ENCODE data around the gene PTPRD.
"Not testable (repeated sequence)": the region's sequence is repeated elsewhere in the genome, so short reads cannot be mapped to it uniquely, and the experiment has no call there.

Gene PTPRD

GRCh38 chr9:9949978-9950377 is 662.8 kb downstream of the PTPRD start:
- DNase-seq, result no peak

- no peak for DNase-seq
These were observed 663.4 kb downstream of the PTPRD start for GRCh38 chr9:9949368-9949767.

GRCh38 chr9:9945966-9946365 is 666.8 kb downstream of the PTPRD start:
- no peak for DNase-seq

GRCh38 chr9:9942764-9943424 is 669.9 kb downstream of the PTPRD start:
- peak in 1 of 2 experiments; percentile 68 for DNase-seq

GRCh38 chr9:9938432-9938831 is 674.4 kb downstream of the PTPRD start:
- no peak for DNase-seq

- not testable (repeated sequence) for DNase-seq
These were observed 681.3 kb downstream of the PTPRD start for GRCh38 chr9:9931464-9931863.

- no peak for DNase-seq
These were observed 688.4 kb downstream of the PTPRD start for GRCh38 chr9:9924376-9924775.

- DNase-seq, result no peak
These were observed 691.0 kb downstream of the PTPRD start for GRCh38 chr9:9921805-9922204.

GRCh38 chr9:9920425-9921060 is 692.3 kb downstream of the PTPRD start:
- peak in 1 of 2 experiments; percentile 24 for DNase-seq

- peak; percentile 73 to 78 for DNase-seq
These were observed 693.5 kb downstream of the PTPRD start for GRCh38 chr9:9919174-9919775.

GRCh38 chr9:9917400-9917799 is 695.4 kb downstream of the PTPRD start:
- DNase-seq, result no peak

GRCh38 chr9:9914174-9914573 is 698.6 kb downstream of the PTPRD start:
- DNase-seq, result no peak

GRCh38 chr9:9913276-9913832 is 699.4 kb downstream of the PTPRD start:
- DNase-seq, result no peak

- DNase-seq, result peak in 1 of 2 experiments; percentile 58
These were observed 700.3 kb downstream of the PTPRD start for GRCh38 chr9:9912459-9912858.

- DNase-seq, result no peak
These were observed 707.1 kb downstream of the PTPRD start for GRCh38 chr9:9905736-9906135.

GRCh38 chr9:9904041-9904440 is 708.8 kb downstream of the PTPRD start:
- DNase-seq, result no peak

- DNase-seq, result no peak
These were observed 711.2 kb downstream of the PTPRD start for GRCh38 chr9:9901624-9902023.

GRCh38 chr9:9893837-9894236 is 719.0 kb downstream of the PTPRD start:
- DNase-seq, result no peak

GRCh38 chr9:9892217-9892616 is 720.6 kb downstream of the PTPRD start:
- no peak for DNase-seq

- no peak for DNase-seq
These were observed 731.1 kb downstream of the PTPRD start for GRCh38 chr9:9881692-9882091.

- no peak for DNase-seq
These were observed 738.5 kb downstream of the PTPRD start for GRCh38 chr9:9874270-9874669.

GRCh38 chr9:9862235-9862810 is 750.5 kb downstream of the PTPRD start:
- no peak for DNase-seq
